HG03045 (cell line): ENCODE data around the gene ST7L.
"Not testable (repeated sequence)": the region's sequence is repeated elsewhere in the genome, so short reads cannot be mapped to it uniquely, and the experiment has no call there.

Experiments used
- ATAC-seq: cut with Tn5 transposase; IDR thresholded peaks from one replicate; pipeline ENCODE4 v1.9.1; 2021; ENCODE audit warnings: mild to moderate bottlenecking, moderate library complexity; ENCODE audit not compliant: unreplicated experiment

ST7L gene

GRCh38 chr1:112501810-112502641 lies 116.9 kb downstream of the ST7L start:
- peak; percentile 47 for ATAC-seq

GRCh38 chr1:112496290-112496689 lies 122.7 kb downstream of the ST7L start:
- ATAC-seq: no peak

GRCh38 chr1:112493351-112493750 lies 125.6 kb downstream of the ST7L start:
- ATAC-seq: no peak

- ATAC-seq: no peak
These were observed 126.9 kb downstream of the ST7L start for GRCh38 chr1:112492076-112492475.

GRCh38 chr1:112488141-112488540 lies 130.8 kb downstream of the ST7L start:
- ATAC-seq: no peak

- not testable (repeated sequence) for ATAC-seq
These were observed 131.3 kb downstream of the ST7L start for GRCh38 chr1:112487686-112488085.

- ATAC-seq: not testable (repeated sequence)
These were observed 132.9 kb downstream of the ST7L start for GRCh38 chr1:112486063-112486462.

GRCh38 chr1:112478314-112478713 lies 140.6 kb downstream of the ST7L start:
- ATAC-seq: no peak

GRCh38 chr1:112477550-112477949 lies 141.4 kb downstream of the ST7L start:
- ATAC-seq: no peak
